Sciatic nerve (tissue), 2 donors: Measurements from ENCODE around the gene CHPF. TPM values are rescaled to one million over a fixed set of nuclear protein-coding genes. Genes with fewer than 3 reads are reported as not detected.

Experiments
- ATAC-seq: fragments of 200-7000 bp; cut with Tn5 transposase; one replicate; pipeline ENCODE4 v1.9.1; 2020; ENCODE audit warnings: mild to moderate bottlenecking, moderate library complexity
- DNase-seq: peaks from one replicate; pipeline ENCODE4 v3.0.0-alpha.2; 2020; ENCODE audit warnings: low spot score
- intact Hi-C: fragments of 100-400 bp; cut with DNase I; formaldehyde crosslinking; loops from one replicate; pipeline ENCODE4 v1.14.2; 2022
- total RNA-seq: library from RNA; stranded (reverse); fragmentation: NEBNext Ultra II Directional; extraction: Animal tissue kit (Norgen Biotek cat#: 25700); gene quantifications from one replicate; pipeline ENCODE4 v1.2.1, GENCODE V29; 2021
- donor health status: DM: no; HTN: no; CAD: no.
- donor health status: DM: no; HTN: no; CAD: no.

Gene CHPF
- total RNA-seq, 1 donor from 2014 or later: 33.4 TPM

GRCh38 chr2:219554350-219554749, 10.7 kb upstream of the CHPF start:
- DNase-seq (peak; percentile 63), ATAC-seq (no peak)
- intact Hi-C loops: no loop called here

- DNase-seq (peak; percentile 58), ATAC-seq (no peak)
- intact Hi-C loops: no loop called here
These were observed 9.9 kb upstream of the CHPF start for GRCh38 chr2:219553463-219553963.

GRCh38 chr2:219553168-219553417, 9.5 kb upstream of the CHPF start:
- intact Hi-C loops: no loop called here
- DNase-seq (peak; percentile 75), ATAC-seq (no peak)

DNA sequence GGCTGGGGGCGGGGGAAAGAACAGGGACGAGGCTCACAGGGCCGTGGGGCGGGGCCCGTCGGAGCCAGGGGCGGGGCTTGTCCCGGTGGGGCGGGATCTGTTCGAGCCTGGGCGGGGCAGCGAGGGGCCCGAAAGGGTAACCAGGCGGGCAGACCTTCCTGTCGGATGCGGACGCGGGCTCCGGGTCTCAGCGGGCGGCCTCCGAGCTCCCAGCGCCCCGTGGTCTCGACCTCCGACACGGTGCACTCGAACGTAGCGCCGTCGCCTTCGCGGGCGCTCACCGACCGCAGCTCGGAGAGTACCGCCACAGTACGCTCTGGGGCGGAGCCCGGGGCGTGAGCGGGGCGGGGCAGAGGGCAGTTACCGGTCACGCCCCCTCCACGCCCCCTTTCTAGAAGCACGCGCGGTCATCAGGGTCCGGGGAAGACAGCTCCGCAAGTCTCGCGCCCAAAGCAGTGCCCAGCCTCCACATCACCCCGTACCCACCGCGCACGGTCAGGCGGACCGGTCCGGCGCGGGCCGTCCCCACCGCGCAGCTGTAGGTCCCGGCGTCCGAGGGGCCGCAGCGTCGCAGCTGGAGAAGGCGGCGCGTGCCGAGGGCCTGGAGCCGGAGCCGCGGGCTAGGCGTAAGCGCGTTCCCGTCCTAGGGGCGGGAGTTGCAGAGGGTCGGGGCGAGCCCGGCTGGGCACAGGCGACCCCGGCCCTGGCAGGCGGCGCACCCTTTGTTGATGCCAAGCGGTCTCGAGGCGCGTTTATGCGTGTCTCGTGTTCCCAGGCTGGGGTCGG, 9.0 kb upstream of the CHPF start:
- intact Hi-C loops: no loop called here
- ATAC-seq: peak; percentile 92
- peak; percentile 94 for DNase-seq

GRCh38 chr2:219551441-219552381, 8.1 kb upstream of the CHPF start:
- ATAC-seq (peak; percentile 57), DNase-seq (peak; percentile 70)
- intact Hi-C loops: no loop called here

GRCh38 chr2:219549619-219550018, 6.0 kb upstream of the CHPF start:
- intact Hi-C loops: no loop called here
- no peak for ATAC-seq
- no peak for DNase-seq

- intact Hi-C loops: no loop called here
- no peak for ATAC-seq
These were observed 5.4 kb upstream of the CHPF start for GRCh38 chr2:219548990-219549389.

GRCh38 chr2:219547621-219548020, 4.0 kb upstream of the CHPF start:
- DNase-seq (no peak), ATAC-seq (no peak)
- intact Hi-C loops: no loop called here

More at GRCh38 chr2:219548990-219549389, 5.4 kb upstream of the CHPF start:
- no peak for DNase-seq

DNA sequence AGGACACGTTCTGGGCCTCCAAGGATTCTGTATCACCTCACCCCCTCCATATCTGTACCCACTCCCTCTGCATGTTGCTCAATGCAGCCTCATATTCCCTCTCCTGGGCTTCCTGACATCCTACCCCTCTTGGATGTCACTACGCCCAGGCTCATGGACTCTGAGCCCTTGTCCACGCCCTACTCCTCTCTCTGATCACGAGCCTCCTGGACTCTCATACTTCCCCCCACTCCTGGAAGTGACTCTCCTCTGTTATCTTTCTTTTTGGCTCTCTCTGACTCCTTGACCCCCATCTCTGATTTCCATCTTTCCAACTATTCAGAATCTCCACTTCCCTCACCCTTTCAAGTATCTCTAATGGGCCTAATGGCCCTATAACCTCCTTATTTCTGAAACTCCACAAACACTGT, 2.3 kb upstream of the CHPF start:
- no peak for ATAC-seq
- intact Hi-C loops: no loop called here

DNA sequence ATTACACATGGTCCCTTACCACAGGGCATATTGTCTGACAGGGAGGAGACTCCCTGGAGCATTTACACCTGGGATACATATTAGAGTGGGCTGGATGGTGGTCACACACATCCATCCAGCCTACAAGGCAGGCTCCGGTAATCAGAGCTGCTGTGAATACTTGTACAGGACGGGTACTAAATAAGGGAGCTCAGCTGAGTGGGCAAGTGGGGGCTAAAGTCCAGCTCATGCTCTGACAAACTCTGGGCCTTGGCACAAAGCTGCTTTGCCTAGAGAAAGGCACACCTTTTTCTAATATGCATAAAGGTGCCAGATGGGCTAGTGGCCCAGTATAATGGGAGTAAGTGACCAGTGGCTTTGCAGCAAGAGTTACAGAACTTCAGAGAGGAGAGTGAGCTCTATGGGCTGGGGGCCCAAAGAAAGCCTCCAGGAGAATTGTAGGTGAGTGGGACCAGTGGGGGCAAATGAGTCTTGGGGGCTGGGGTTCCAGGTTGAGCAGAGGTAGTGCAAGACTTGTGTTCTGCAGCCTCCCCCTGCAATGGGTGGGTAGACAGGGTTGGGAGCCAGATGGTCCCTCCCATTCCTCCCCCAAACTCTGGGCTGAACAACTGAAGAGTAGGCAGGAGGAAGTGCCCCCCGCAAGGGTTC, 1.8 kb upstream of the CHPF start:
- DNase-seq (no peak), ATAC-seq (no peak)
- intact Hi-C loops: no loop called here

More for the DNA sequence above, 2.3 kb upstream of the CHPF start:
- no peak for DNase-seq

DNA sequence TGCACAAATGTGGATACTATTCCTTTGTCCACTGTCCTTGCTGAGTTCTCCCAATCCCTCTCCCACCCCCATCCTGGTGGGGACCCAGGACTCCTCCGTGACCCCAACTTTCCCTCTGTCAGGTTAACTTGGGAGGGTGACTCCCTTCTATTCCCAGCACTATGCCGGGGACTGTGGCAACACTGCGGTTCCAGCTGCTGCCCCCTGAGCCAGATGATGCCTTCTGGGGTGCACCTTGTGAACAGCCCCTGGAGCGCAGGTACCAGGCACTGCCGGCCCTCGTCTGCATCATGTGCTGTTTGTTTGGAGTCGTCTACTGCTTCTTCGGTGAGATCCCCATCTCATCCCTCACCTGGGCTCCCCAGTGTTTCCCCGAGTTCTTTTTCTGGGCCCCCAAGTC, 958 bp upstream of the CHPF start:
- intact Hi-C loops: loop anchor here (5.0 kb wide), 1 partner anchor 98 kb away; no protein-coding TSS in a partner anchor

GRCh38 chr2:219542931-219543595, 546 bp downstream of the CHPF start:
- intact Hi-C loops: loop anchor here (5.0 kb wide), 1 partner anchor 99 kb away; no protein-coding TSS in a partner anchor

More for the DNA sequence above, 958 bp upstream of the CHPF start:
- ATAC-seq (no peak), DNase-seq (no peak)

DNA sequence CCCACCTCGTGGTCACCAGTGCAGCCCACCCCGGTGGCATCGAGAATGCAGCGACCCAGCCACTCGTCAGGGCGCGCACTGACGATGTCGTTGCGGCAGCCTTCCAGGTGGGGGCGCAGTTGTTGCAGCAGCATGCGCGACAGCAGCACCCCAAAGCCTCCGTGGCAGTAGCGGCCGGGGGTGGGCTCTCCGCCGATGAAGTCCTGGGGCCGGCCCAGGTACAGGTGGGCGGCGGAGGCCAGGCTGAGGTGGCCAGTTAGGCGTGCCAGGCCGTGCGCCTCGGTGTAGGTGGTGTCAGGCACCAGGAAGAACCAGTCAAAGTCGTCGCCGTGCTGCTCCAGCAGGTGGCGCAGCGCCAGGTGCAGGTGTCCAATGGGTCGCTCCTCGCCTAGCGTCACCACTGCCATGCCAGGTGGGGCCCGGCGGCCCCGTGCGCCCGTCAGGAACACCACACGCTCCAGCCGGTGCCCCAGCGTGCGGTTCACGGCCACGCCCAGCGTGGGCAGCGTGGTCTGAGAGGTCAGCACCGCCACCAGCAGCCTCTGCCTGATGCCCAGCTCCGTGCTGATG, 1.9 kb downstream of the CHPF start:
- no peak for ATAC-seq
- peak; percentile 87 for DNase-seq
- intact Hi-C loops: loop anchor here (5.0 kb wide), 1 partner anchor 101 kb away; no protein-coding TSS in a partner anchor

More at GRCh38 chr2:219542931-219543595, 546 bp downstream of the CHPF start:
- ATAC-seq (peak; percentile 0), DNase-seq (no peak)

GRCh38 chr2:219540784-219541504, 2.7 kb downstream of the CHPF start:
- no peak for DNase-seq
- intact Hi-C loops: loop anchor here (5.0 kb wide), 1 partner anchor 101 kb away; no protein-coding TSS in a partner anchor
- no peak for ATAC-seq

GRCh38 chr2:219539926-219540678, 3.5 kb downstream of the CHPF start:
- ATAC-seq: no peak
- intact Hi-C loops: loop anchor here (5.0 kb wide), 1 partner anchor 102 kb away; no protein-coding TSS in a partner anchor
- no peak for DNase-seq

GRCh38 chr2:219538956-219539788, 4.4 kb downstream of the CHPF start:
- DNase-seq (no peak), ATAC-seq (no peak)
- intact Hi-C loops: no loop called here
